Esophagus squamous epithelium (tissue), 5 donors: Measurements from ENCODE around the gene ZFP64. TPM values are rescaled to one million over a fixed set of nuclear protein-coding genes. Genes with fewer than 3 reads are reported as not detected.
A peak's percentile ranks its signal among the peaks of the same experiment; 100 is the strongest.
"Not testable (repeated sequence)": the region's sequence is repeated elsewhere in the genome, so short reads cannot be mapped to it uniquely, and the experiment has no call there.

Experiments
- DNase-seq: peaks from one replicate; lab custom pipeline; 2025; lab: John Stamatoyannopoulos, UW
- H3K27ac ChIP-seq, 4 donors: fragments of 200-600 bp; sonication (generic); one replicate each; pipeline ENCODE4 v1.5.1; 2016 to 2019; ENCODE audit warnings: mild to moderate bottlenecking in 1 of 4
- H3K27me3 ChIP-seq, 4 donors: fragments of 200-600 bp; sonication (generic); 1 replicate in 3 of 4; 2 replicates in 1 of 4; pipeline versions ENCODE4 v1.5.1 to v1.6.0; 2017 to 2021; ENCODE audit warnings: antibody characterized with exemption in 1 of 4
- H3K36me3 ChIP-seq, 3 donors: fragments of 200-600 bp; sonication (generic); one replicate each; pipeline ENCODE4 v1.5.1; 2016 to 2019
- H3K4me1 ChIP-seq, 3 donors: fragments of 200-600 bp; sonication (generic); one replicate each; pipeline ENCODE4 v1.5.1; 2017 to 2019
- H3K4me3 ChIP-seq, 4 donors: fragments of 200-600 bp; sonication (generic); 1 replicate in 3 of 4; 2 replicates in 1 of 4; pipeline ENCODE4 v1.5.1; 2016 to 2019; ENCODE audit warnings: mild to moderate bottlenecking in 2 of 4, moderate library complexity in 1 of 4
- H3K9me3 ChIP-seq, 3 donors: fragments of 200-600 bp; sonication (generic); one replicate each; pipeline ENCODE4 v1.5.1; 2016 to 2019
- CTCF ChIP-seq, 6 experiments: fragments of 450-650 bp in 4 of 6; fragments of 200-600 bp in 2 of 6; sonication (generic) in 2 of 6; IDR thresholded peaks; one replicate each; pipeline ENCODE4 v1.5.1; 2016 to 2019; ENCODE audit warnings: antibody characterized with exemption in 6 of 6, mild to moderate bottlenecking in 4 of 6, moderate library complexity in 4 of 6
- POLR2A ChIP-seq, 4 donors: fragments of 450-650 bp; IDR thresholded peaks; one replicate each; pipeline ENCODE4 v1.6.1; 2017; ENCODE audit warnings: antibody characterized with exemption in 4 of 4, mild to moderate bottlenecking in 4 of 4, moderate library complexity in 3 of 4
- WGBS, 2 donors: methylation state at CpG; one replicate each; pipeline ENCODE4 v1.1.5; 2018; 5-methylcytosine and 5-hydroxymethylcytosine counted together
- intact Hi-C: fragments of 100-400 bp; cut with DNase I; formaldehyde crosslinking; loops from one replicate; pipeline ENCODE4 v1.15.0; 2022
- total RNA-seq, 4 donors: library from RNA; depleted of rRNA; stranded (reverse); fragments of >200 nt; gene quantifications; one replicate each; pipeline ENCODE4 v1.1.0, GENCODE V29; 2016
- donor health status: DM: yes; HTN: yes; CAD: no.

The ZFP64 gene
- total RNA-seq, 4 donors from 2014 or later: 8.9 to 16.2 (median 14.2) TPM

GRCh38 chr20:52193133-52193532, 1.6 kb upstream of the ZFP64 start:
- H3K4me3 ChIP-seq: no peak overlapping the region
- DNase-seq: no peak
- no peak overlapping the region for H3K27ac ChIP-seq
- no peak for TF ChIP-seq CTCF (IDR thresholded peaks at IDR 0.05)
- TF ChIP-seq POLR2A (IDR thresholded peaks at IDR 0.05): no peak
- no peaks in the 10 kb centered on the region for H3K9me3 ChIP-seq
- WGBS, 2 donors: 60 to 69% methylated on average over 1 of the region's 1 CpG
- H3K36me3 ChIP-seq: no peaks in the 10 kb centered on the region
- no peaks in the 10 kb centered on the region for H3K27me3 ChIP-seq
- H3K4me1 ChIP-seq: peaks cover 9 to 26% (median 15%) of the 10 kb centered on the region in 3 donors
- intact Hi-C loops: no loop called here

- H3K36me3 ChIP-seq, H3K9me3 ChIP-seq, intact Hi-C loops, DNase-seq, H3K27me3 ChIP-seq: not testable (repeated sequence)
- peak overlapping the region in 3 of 4 donors; percentile 65 to 97 (median 80) for H3K4me3 ChIP-seq
- peak overlapping the region in 1 of 4 donors; percentile 94 for H3K27ac ChIP-seq
- WGBS, 2 donors: 76 to 94% methylated on average over 2 of the region's 2 CpGs
- peaks cover 9 to 26% (median 15%) of the 10 kb centered on the region in 3 donors for H3K4me1 ChIP-seq
Measured at GRCh38 chr20:52192719-52193007, 1.1 kb upstream of the ZFP64 start.

- intact Hi-C loops: no loop called here
- Histone ChIP-seq H3K9me3 (no peaks in the 10 kb centered on the region), H3K4me3 (peak overlapping the region; percentile 65 to 97 (median 78)), H3K27me3 (no peaks in the 10 kb centered on the region), H3K27ac (peak overlapping the region; percentile 90 to 94 (median 92)), H3K36me3 (peaks cover 0 to 4% (median 0%) of the 10 kb centered on the region in 3 donors), H3K4me1 (peaks cover 9 to 26% (median 15%) of the 10 kb centered on the region in 3 donors)
- DNase-seq: no peak
- WGBS, 2 donors: 0 to 3% methylated on average over 15 to 18 of the region's 61 CpGs
- TF ChIP-seq CTCF (IDR thresholded peaks at IDR 0.05) (no peak), POLR2A (IDR thresholded peaks at IDR 0.05) (no peak)
Measured at GRCh38 chr20:52191916-52192718, 538 bp upstream of the ZFP64 start.

GRCh38 chr20:52190437-52191131, 995 bp downstream of the ZFP64 start:
- WGBS, 2 donors: 8 to 16% methylated on average over 10 to 11 of the region's 15 CpGs
- peak in 1 of 4 donors; percentile 21 for TF ChIP-seq POLR2A (IDR thresholded peaks at IDR 0.05)
- no peak for TF ChIP-seq CTCF (IDR thresholded peaks at IDR 0.05)
- intact Hi-C loops: no loop called here
- H3K36me3 ChIP-seq: peaks cover 0 to 19% (median 1%) of the 10 kb centered on the region in 3 donors
- peaks cover 9 to 26% (median 15%) of the 10 kb centered on the region in 3 donors for H3K4me1 ChIP-seq
- H3K4me3 ChIP-seq: peak overlapping the region; percentile 65 to 97 (median 78)
- DNase-seq: no peak
- H3K27me3 ChIP-seq: no peaks in the 10 kb centered on the region
- peak overlapping the region; percentile 90 to 94 (median 92) for H3K27ac ChIP-seq
- no peaks in the 10 kb centered on the region for H3K9me3 ChIP-seq

GRCh38 chr20:52181766-52182165, 9.8 kb downstream of the ZFP64 start:
- no peak for TF ChIP-seq POLR2A (IDR thresholded peaks at IDR 0.05)
- no peak for TF ChIP-seq CTCF (IDR thresholded peaks at IDR 0.05)
- Histone ChIP-seq H3K9me3 (no peaks in the 10 kb centered on the region), H3K4me1 (no peaks in the 10 kb centered on the region), H3K27me3 (no peaks in the 10 kb centered on the region), H3K4me3 (no peak overlapping the region), H3K36me3 (peaks cover 0 to 61% (median 14%) of the 10 kb centered on the region in 3 donors), H3K27ac (no peak overlapping the region)
- intact Hi-C loops: no loop called here
- 91 to 94% methylated on average over 9 of the region's 9 CpGs for WGBS, 2 donors
- DNase-seq: no peak
